Spinal cord (tissue), 10 donors: ENCODE data around the gene FRMPD2. TPM values are rescaled to one million over a fixed set of nuclear protein-coding genes. Genes with fewer than 3 reads are reported as not detected.
A peak's percentile ranks its signal among the peaks of the same experiment; 100 is the strongest.

Source experiments
- DNase-seq, 6 donors: peaks; one replicate each; pipeline versions ENCODE4 v3.0.0 to v3.0.0-alpha.2; 2013 to 2015; ENCODE audit warnings: low spot score in 6 of 6, low read depth in 4 of 6
- H3K27ac ChIP-seq: one replicate; pipeline ENCODE4 v1.5.1; 2013; ENCODE audit warnings: low read depth, low read length, control low read depth
- H3K27me3 ChIP-seq: one replicate; pipeline ENCODE4 v1.6.1; 2013; ENCODE audit warnings: low read length; ENCODE audit not compliant: control insufficient read depth, insufficient read depth
- H3K36me3 ChIP-seq: one replicate; pipeline ENCODE4 v1.6.1; 2013; ENCODE audit warnings: low read length; ENCODE audit not compliant: control insufficient read depth, insufficient read depth
- H3K4me1 ChIP-seq: one replicate; pipeline ENCODE4 v1.6.1; 2013; ENCODE audit warnings: low read length; ENCODE audit not compliant: control insufficient read depth, insufficient read depth
- H3K4me3 ChIP-seq: one replicate; pipeline ENCODE4 v1.5.1; 2013; ENCODE audit warnings: low read depth, low read length, control low read depth
- H3K9me3 ChIP-seq: one replicate; pipeline ENCODE4 v1.6.1; 2013; ENCODE audit warnings: low read length; ENCODE audit not compliant: control insufficient read depth, insufficient read depth
- WGBS: methylation state at CpG from one replicate; pipeline ENCODE4 v1.1.5; 2013; ENCODE audit warnings: missing lambda C conversion rate; ENCODE audit not compliant: insufficient coverage; 5-methylcytosine and 5-hydroxymethylcytosine counted together
- polyA plus RNA-seq, 2 donors: library from polyadenylated mRNA; unstranded; fragments of 120-200 nt; gene quantifications; one replicate each; pipeline ENCODE4 v1.2.1, GENCODE V29; 2013; ENCODE audit not compliant: insufficient read length in 2 of 2
- total RNA-seq, 2 donors: library from RNA; depleted of rRNA in 1 of 2; stranded (reverse); fragments of 120-200 nt in 1 of 2; fragments of >200 nt in 1 of 2; gene quantifications; one replicate each; pipeline versions ENCODE4 v1.2.3 to v1.2.4, GENCODE V29; 2013 to 2014
- donor health status: healthy.

FRMPD2 gene
- total and polyA plus RNA-seq, 4 donors: 5.5 to 14.9 (median 14.1) TPM

DNA sequence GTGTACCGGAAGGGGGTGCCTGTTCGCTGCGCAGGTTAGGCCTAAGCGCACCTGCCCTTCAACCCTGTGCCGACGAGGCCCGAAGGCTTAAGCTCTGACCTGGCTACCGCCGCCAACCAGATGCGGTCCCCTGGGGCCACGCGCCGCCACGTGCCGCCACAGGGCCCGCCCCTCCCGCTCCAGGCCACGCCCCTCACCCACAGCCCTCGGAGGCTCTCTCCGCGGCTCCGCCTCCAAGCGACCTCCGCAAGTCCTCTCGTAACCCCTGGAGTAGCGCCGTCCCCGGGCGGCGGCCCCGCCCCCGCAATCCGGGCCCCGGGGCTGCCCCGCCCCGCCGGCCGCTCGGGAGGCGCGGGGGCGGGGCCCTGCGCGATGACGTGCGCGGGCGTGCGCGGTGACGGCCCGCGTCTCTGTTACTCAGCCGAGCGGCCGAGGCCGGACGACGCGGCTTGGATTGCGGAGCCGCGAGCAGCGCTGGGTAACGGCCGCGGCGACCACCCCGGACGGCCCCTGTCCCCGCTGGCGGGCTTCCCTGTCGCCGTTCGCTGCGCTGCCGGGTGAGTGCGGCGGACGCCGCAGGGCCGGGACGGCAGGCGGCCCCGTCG, 31.9 kb upstream of the FRMPD2 start, which contains the start of gene MAPK8:
Gene MAPK8, plus strand, starts transcription at position 413 of the 605 bp plus-strand sequence. CDS start 94,984 bp downstream, outside the sequence.
- peak in 5 of 6 donors; percentile 74 to 96 (median 83) for DNase-seq
- Histone ChIP-seq H3K4me1 (peaks cover 4% of the 10 kb centered on the region), H3K36me3 (no peaks in the 10 kb centered on the region), H3K9me3 (no peaks in the 10 kb centered on the region), H3K27ac (peak within 1 kb of the TSS; percentile 75), H3K27me3 (no peaks in the 10 kb centered on the region), H3K4me3 (peak within 1 kb of the TSS; percentile 70)
- under 1% methylated on average over 86 of the region's 86 CpGs for WGBS

- peaks cover 4% of the 10 kb centered on the region for H3K4me1 ChIP-seq
- peak overlapping the region; percentile 75 for H3K27ac ChIP-seq
- H3K9me3 ChIP-seq: no peaks in the 10 kb centered on the region
- H3K4me3 ChIP-seq: peak overlapping the region; percentile 57
- DNase-seq: no peak
- H3K36me3 ChIP-seq: no peaks in the 10 kb centered on the region
- H3K27me3 ChIP-seq: no peaks in the 10 kb centered on the region
- WGBS: 39% methylated on average over 5 of the region's 9 CpGs
Measured at GRCh38 chr10:48305905-48306264, 31.4 kb upstream of the FRMPD2 start.

- no peaks in the 10 kb centered on the region for H3K27me3 ChIP-seq
- H3K36me3 ChIP-seq: no peaks in the 10 kb centered on the region
- WGBS: 92% methylated on average over 6 of the region's 8 CpGs
- no peak for DNase-seq
- H3K9me3 ChIP-seq: no peaks in the 10 kb centered on the region
- H3K27ac ChIP-seq: no peak overlapping the region
- peaks cover 12% of the 10 kb centered on the region for H3K4me1 ChIP-seq
- no peak overlapping the region for H3K4me3 ChIP-seq
Measured at GRCh38 chr10:48302515-48303476, 28.3 kb upstream of the FRMPD2 start.

GRCh38 chr10:48300556-48300955, 26.1 kb upstream of the FRMPD2 start:
- H3K27me3 ChIP-seq: no peaks in the 10 kb centered on the region
- H3K36me3 ChIP-seq: no peaks in the 10 kb centered on the region
- H3K9me3 ChIP-seq: no peaks in the 10 kb centered on the region
- no peak overlapping the region for H3K27ac ChIP-seq
- no peak overlapping the region for H3K4me3 ChIP-seq
- peak in 1 of 6 donors; percentile 78 for DNase-seq
- H3K4me1 ChIP-seq: peaks cover 7% of the 10 kb centered on the region
- WGBS: 21% methylated on average over 2 of the region's 2 CpGs

- H3K9me3 ChIP-seq: no peaks in the 10 kb centered on the region
Measured at GRCh38 chr10:48299692-48300091, 25.2 kb upstream of the FRMPD2 start.

DNA sequence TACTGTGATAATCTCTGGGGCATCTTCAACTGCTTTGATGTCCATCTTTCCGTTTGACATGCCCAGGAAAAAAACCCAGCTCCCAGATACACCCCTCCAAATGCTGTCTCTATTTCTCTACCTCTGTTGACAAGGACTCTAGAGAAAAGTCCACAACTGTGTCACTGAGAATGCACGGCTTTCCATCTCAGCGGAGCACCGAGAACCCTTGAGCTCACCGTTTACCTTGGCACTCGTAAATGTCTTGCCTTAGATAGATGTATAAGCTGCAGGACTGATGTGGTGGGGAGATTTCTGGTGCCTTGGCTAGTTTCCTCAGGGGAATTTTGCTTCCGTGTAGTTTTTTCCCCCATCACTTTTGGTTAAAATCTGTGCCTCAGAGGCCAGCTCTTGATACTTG, 24.6 kb upstream of the FRMPD2 start:
- Histone ChIP-seq H3K27me3 (no peaks in the 10 kb centered on the region), H3K27ac (no peak overlapping the region), H3K9me3 (no peaks in the 10 kb centered on the region), H3K4me3 (no peak overlapping the region), H3K4me1 (peaks cover 7% of the 10 kb centered on the region), H3K36me3 (no peaks in the 10 kb centered on the region)
- 93% methylated on average over 7 of the region's 7 CpGs for WGBS
- DNase-seq: no peak

More at GRCh38 chr10:48299692-48300091, 25.2 kb upstream of the FRMPD2 start:
- peaks cover 7% of the 10 kb centered on the region for H3K4me1 ChIP-seq
- WGBS: no CpG with 5 or more reads among the region's 1 CpG
- no peaks in the 10 kb centered on the region for H3K36me3 ChIP-seq
- H3K27ac ChIP-seq: no peak overlapping the region
- no peaks in the 10 kb centered on the region for H3K27me3 ChIP-seq
- no peak overlapping the region for H3K4me3 ChIP-seq
- DNase-seq: no peak

DNA sequence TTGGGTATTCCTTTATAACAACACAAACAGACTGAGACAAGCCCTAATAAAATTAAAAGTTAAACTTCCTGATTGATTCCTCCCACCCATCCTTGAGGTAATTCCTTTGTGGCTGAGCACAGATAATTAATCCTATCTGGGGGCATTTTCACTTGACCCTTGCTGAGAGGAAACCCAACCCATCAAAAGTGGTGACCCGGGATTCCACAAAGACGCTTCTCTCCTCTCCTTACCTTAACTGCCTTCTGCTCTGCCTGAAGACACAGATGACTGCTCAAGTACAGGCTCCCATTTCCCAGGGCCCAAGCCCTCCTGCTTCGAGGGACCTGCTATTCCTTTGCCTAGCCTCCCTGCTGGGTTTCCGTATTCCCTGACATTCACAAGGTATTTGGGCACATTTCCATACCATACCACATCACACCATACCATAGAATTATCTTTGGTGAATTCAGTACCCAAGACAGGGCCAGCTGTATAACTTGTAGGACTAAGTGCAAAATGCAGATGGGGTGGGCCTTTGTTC, 22.1 kb upstream of the FRMPD2 start:
- H3K36me3 ChIP-seq: no peaks in the 10 kb centered on the region
- H3K9me3 ChIP-seq: no peaks in the 10 kb centered on the region
- H3K27me3 ChIP-seq: no peaks in the 10 kb centered on the region
- no peak overlapping the region for H3K27ac ChIP-seq
- H3K4me3 ChIP-seq: no peak overlapping the region
- H3K4me1 ChIP-seq: peaks cover 7% of the 10 kb centered on the region
- no peak for DNase-seq
- WGBS: 81% methylated on average over 3 of the region's 4 CpGs

GRCh38 chr10:48294431-48294830, 19.9 kb upstream of the FRMPD2 start:
- Histone ChIP-seq H3K27ac (no peak overlapping the region), H3K4me3 (no peak overlapping the region), H3K9me3 (no peaks in the 10 kb centered on the region), H3K27me3 (no peaks in the 10 kb centered on the region), H3K36me3 (no peaks in the 10 kb centered on the region), H3K4me1 (no peaks in the 10 kb centered on the region)
- no peak for DNase-seq
- WGBS: 100% methylated on average over 1 of the region's 2 CpGs

- H3K27me3 ChIP-seq: no peaks in the 10 kb centered on the region
- peaks cover 14% of the 10 kb centered on the region for H3K4me1 ChIP-seq
- 100% methylated on average over 2 of the region's 3 CpGs for WGBS
Measured at GRCh38 chr10:48292616-48293015, 18.1 kb upstream of the FRMPD2 start.

More at GRCh38 chr10:48292616-48293015, 18.1 kb upstream of the FRMPD2 start:
- no peaks in the 10 kb centered on the region for H3K36me3 ChIP-seq
- H3K27ac ChIP-seq: no peak overlapping the region
- H3K9me3 ChIP-seq: no peaks in the 10 kb centered on the region
- H3K4me3 ChIP-seq: no peak overlapping the region
- no peak for DNase-seq
